Measurements from ENCODE around the gene XYLT2.

- TF ChIP-seq CTCF (IDR thresholded peaks at IDR 0.05) (no peak), POLR2A (IDR thresholded peaks at IDR 0.05) (no peak)
These were observed 42.8 kb downstream of the XYLT2 start for GRCh38 chr17:50388728-50389127.

Measured in testis (tissue), 2 donors.